Tibial nerve (tissue), 4 donors: ENCODE data around the gene FOXD1. TPM values are rescaled to one million over a fixed set of nuclear protein-coding genes. Genes with fewer than 3 reads are reported as not detected.
"Not testable (repeated sequence)": the region's sequence is repeated elsewhere in the genome, so short reads cannot be mapped to it uniquely, and the experiment has no call there.

Experiments
- DNase-seq, 2 donors: peaks; one replicate each; pipeline ENCODE4 v3.0.0-alpha.2; 2019; ENCODE audit warnings: low spot score in 2 of 2
- H3K27ac ChIP-seq, 4 donors: fragments of 200-600 bp; sonication (generic) in 3 of 4; one replicate each; pipeline ENCODE4 v1.5.1; 2017 to 2019; ENCODE audit warnings: mild to moderate bottlenecking in 1 of 4
- H3K27me3 ChIP-seq, 2 donors: fragments of 200-600 bp; sonication (generic) in 1 of 2; one replicate each; pipeline versions ENCODE4 v1.5.1 to v1.6.0; 2017 to 2019
- H3K36me3 ChIP-seq, 3 donors: fragments of 200-600 bp; sonication (generic); one replicate each; pipeline ENCODE4 v1.5.1; 2018 to 2019
- H3K4me1 ChIP-seq, 4 donors: fragments of 200-600 bp; sonication (generic) in 3 of 4; one replicate each; pipeline ENCODE4 v1.5.1; 2017 to 2019
- H3K4me3 ChIP-seq, 4 donors: fragments of 200-600 bp; sonication (generic) in 3 of 4; one replicate each; pipeline ENCODE4 v1.5.1; 2017 to 2019; ENCODE audit warnings: mild to moderate bottlenecking in 1 of 4, moderate library complexity in 1 of 4
- H3K9me3 ChIP-seq, 4 donors: fragments of 200-600 bp; sonication (generic) in 3 of 4; one replicate each; pipeline ENCODE4 v1.5.1; 2017 to 2019
- EP300 ChIP-seq, 2 donors: sonication (generic); formaldehyde crosslinking; IDR thresholded peaks; one replicate each; pipeline ENCODE4 v1.6.1; 2017; ENCODE audit warnings: antibody characterized with exemption in 2 of 2, mild to moderate bottlenecking in 1 of 2
- POLR2A ChIP-seq, 2 donors: fragments of 450-650 bp; IDR thresholded peaks; one replicate each; pipeline ENCODE4 v1.6.1; 2017; ENCODE audit warnings: antibody characterized with exemption in 2 of 2, mild to moderate bottlenecking in 2 of 2, moderate library complexity in 2 of 2
- WGBS, 2 donors: methylation state at CpG; one replicate each; pipeline ENCODE4 v1.1.5; 2018; 5-methylcytosine and 5-hydroxymethylcytosine counted together
- total RNA-seq, 4 donors: library from RNA; depleted of rRNA; stranded (reverse); fragments of >200 nt; gene quantifications; one replicate each; pipeline ENCODE4 v1.1.0, GENCODE V29; 2016
- TF ChIP-seq, protein P1 (sequence below), 5 experiments: fragments of 200-600 bp in 3 of 5; fragments of 450-650 bp in 2 of 5; sonication (generic) in 3 of 5; IDR thresholded peaks; one replicate each; pipeline ENCODE4 v1.5.1; 2016 to 2019; ENCODE audit warnings: antibody characterized with exemption in 5 of 5, mild to moderate bottlenecking in 3 of 5, moderate library complexity in 2 of 5

The FOXD1 gene
- total RNA-seq, 4 donors from 2014 or later, result 33.9 to 79.3 (median 58.3) TPM

DNA sequence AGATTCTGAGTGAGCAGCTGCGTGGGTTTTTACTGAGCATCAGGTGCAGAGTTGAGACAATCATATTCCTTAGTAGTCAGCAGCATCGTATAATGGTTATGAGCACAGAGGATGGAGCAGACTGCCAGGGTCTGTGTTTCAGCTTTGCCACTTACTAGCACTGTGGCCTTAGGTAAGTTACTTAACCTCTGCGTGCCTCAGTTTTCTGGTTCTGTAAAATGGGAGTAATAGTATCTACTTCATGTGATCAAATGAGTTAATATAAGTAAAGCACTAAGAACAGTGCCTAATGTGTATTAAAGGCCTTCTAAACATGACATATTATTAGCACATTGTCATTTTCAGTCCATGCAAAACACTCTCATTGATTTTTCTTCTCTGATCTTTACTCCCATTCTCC is 44.8 kb upstream of the FOXD1 start:
- no peaks in the 10 kb centered on the region for H3K27me3 ChIP-seq
- WGBS, 2 donors, result 94 to 97% methylated on average over 3 of the region's 3 CpGs
- H3K27ac ChIP-seq, result no peak overlapping the region
- DNase-seq, result no peak
- peaks cover 0 to 14% (median 0%) of the 10 kb centered on the region in 4 donors for H3K4me1 ChIP-seq
- TF ChIP-seq POLR2A (IDR thresholded peaks at IDR 0.05), result no peak
- TF ChIP-seq, protein P1, sequence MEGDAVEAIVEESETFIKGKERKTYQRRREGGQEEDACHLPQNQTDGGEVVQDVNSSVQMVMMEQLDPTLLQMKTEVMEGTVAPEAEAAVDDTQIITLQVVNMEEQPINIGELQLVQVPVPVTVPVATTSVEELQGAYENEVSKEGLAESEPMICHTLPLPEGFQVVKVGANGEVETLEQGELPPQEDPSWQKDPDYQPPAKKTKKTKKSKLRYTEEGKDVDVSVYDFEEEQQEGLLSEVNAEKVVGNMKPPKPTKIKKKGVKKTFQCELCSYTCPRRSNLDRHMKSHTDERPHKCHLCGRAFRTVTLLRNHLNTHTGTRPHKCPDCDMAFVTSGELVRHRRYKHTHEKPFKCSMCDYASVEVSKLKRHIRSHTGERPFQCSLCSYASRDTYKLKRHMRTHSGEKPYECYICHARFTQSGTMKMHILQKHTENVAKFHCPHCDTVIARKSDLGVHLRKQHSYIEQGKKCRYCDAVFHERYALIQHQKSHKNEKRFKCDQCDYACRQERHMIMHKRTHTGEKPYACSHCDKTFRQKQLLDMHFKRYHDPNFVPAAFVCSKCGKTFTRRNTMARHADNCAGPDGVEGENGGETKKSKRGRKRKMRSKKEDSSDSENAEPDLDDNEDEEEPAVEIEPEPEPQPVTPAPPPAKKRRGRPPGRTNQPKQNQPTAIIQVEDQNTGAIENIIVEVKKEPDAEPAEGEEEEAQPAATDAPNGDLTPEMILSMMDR (IDR thresholded peaks at IDR 0.05), result no peak
- no peak for TF ChIP-seq EP300 (IDR thresholded peaks at IDR 0.05)
- no peaks in the 10 kb centered on the region for H3K9me3 ChIP-seq
- H3K4me3 ChIP-seq, result no peak overlapping the region
- H3K36me3 ChIP-seq, result no peaks in the 10 kb centered on the region

DNA sequence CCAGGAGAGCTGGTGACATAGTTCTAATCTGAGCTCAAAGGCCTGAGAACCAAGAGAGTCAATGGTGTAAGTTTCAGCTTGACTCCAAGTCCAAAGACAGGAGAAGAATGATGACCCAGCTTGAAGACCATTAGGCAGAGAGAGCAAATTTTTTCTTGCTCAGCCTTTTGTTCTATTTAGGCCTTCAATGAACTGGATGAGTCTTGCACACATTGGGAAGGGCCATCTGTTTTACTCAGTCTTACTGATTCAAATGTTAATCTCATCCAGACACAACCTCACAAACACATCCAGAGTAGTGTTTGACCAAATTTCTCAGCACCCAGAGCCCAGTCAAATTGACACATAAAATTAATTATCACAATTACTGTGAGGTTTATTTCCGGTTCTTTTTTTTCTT is 42.6 kb upstream of the FOXD1 start:
- Histone ChIP-seq H3K27me3 (peaks cover 0 to 7% of the 10 kb centered on the region in 2 donors), H3K27ac (no peak overlapping the region), H3K9me3 (no peaks in the 10 kb centered on the region), H3K4me3 (no peak overlapping the region), H3K36me3 (no peaks in the 10 kb centered on the region), H3K4me1 (no peaks in the 10 kb centered on the region)
- no peak for DNase-seq
- TF ChIP-seq EP300 (IDR thresholded peaks at IDR 0.05), result no peak
- TF ChIP-seq, protein P1 (IDR thresholded peaks at IDR 0.05), result no peak
- no peak for TF ChIP-seq POLR2A (IDR thresholded peaks at IDR 0.05)
- WGBS, 2 donors, result 91 to 95% methylated on average over 1 of the region's 1 CpG

DNA sequence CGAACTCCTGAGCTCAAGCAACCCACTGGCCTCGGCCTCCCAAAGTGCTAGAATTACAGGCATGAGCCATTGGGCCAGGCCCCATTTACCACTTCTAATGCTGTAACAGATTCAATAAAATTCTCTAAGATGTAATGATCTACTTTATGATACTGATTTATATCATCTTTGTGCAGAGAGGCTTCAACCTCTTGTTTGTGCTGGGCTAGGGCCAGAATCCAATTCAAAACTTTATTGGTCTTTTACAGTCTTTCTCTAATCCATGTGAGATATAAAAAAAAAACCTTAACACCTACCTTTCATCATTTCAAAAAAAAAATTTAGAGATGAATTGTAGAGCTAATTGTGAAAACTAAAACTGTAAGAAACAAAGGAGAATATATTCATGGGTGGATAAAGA is 41.5 kb upstream of the FOXD1 start:
- TF ChIP-seq POLR2A (IDR thresholded peaks at IDR 0.05) (no peak), EP300 (IDR thresholded peaks at IDR 0.05) (no peak)
- TF ChIP-seq, protein P1 (IDR thresholded peaks at IDR 0.05), result no peak
- H3K4me1 ChIP-seq, result no peaks in the 10 kb centered on the region
- H3K9me3 ChIP-seq, result no peaks in the 10 kb centered on the region
- peaks cover 0 to 7% of the 10 kb centered on the region in 2 donors for H3K27me3 ChIP-seq
- H3K36me3 ChIP-seq, result no peaks in the 10 kb centered on the region
- DNase-seq, result no peak
- no peak overlapping the region for H3K27ac ChIP-seq
- H3K4me3 ChIP-seq, result no peak overlapping the region
- 89 to 92% methylated on average over 2 of the region's 2 CpGs for whole genome bisulfite sequencing, 2 donors

DNA sequence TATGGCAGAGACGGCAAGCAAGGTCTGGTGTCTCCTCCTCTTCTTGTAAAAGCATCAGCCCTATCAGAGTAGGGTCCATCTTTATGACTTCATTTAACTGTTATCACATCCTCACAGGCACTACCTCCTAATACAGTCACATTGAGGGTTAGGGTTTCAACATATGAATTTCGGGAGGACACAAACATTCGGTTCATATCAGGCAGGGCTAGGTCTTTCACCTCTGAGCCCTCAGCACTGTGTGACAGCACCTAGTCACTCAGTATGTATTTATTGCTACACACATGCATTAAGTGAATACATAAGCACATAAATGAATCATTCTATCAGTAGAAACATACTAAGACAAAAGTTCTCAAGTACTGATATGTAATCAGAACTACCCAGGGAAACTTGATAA is 40.2 kb upstream of the FOXD1 start:
- peaks cover 0 to 7% of the 10 kb centered on the region in 2 donors for H3K27me3 ChIP-seq
- no peaks in the 10 kb centered on the region for H3K4me1 ChIP-seq
- TF ChIP-seq, protein P1 (IDR thresholded peaks at IDR 0.05), result no peak
- no peak for TF ChIP-seq EP300 (IDR thresholded peaks at IDR 0.05)
- no peak for TF ChIP-seq POLR2A (IDR thresholded peaks at IDR 0.05)
- 90 to 93% methylated on average over 3 of the region's 3 CpGs for WGBS, 2 donors
- no peak overlapping the region for H3K27ac ChIP-seq
- H3K36me3 ChIP-seq, result no peaks in the 10 kb centered on the region
- H3K4me3 ChIP-seq, result no peak overlapping the region
- DNase-seq, result no peak
- no peaks in the 10 kb centered on the region for H3K9me3 ChIP-seq

DNA sequence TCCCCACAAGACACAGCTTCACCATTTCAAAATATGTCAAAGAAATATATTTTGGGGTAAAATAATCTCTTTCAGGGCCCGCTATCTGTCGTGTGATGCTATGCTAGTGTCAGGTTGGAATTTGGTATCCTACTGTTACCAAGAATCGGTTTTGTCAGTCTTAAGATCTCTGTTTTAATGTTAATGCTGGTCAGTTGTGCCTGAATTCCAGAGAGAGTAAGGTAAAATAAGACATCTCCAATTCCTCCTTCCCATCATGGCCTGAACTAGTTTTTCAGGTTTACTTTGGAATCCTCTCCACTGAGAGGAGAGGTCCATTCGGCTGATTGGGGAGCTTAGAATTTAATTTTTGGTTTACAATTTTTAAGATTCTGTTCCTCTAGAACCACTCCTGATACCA is 39.2 kb upstream of the FOXD1 start:
- Histone ChIP-seq H3K27me3 (peaks cover 0 to 7% of the 10 kb centered on the region in 2 donors), H3K27ac (no peak overlapping the region), H3K36me3 (no peaks in the 10 kb centered on the region), H3K4me3 (no peak overlapping the region), H3K4me1 (no peaks in the 10 kb centered on the region), H3K9me3 (no peaks in the 10 kb centered on the region)
- TF ChIP-seq, protein P1 (IDR thresholded peaks at IDR 0.05), result no peak
- TF ChIP-seq POLR2A (IDR thresholded peaks at IDR 0.05), result no peak
- no peak for TF ChIP-seq EP300 (IDR thresholded peaks at IDR 0.05)
- 73 to 75% methylated on average over 4 of the region's 4 CpGs for WGBS, 2 donors
- no peak for DNase-seq

DNA sequence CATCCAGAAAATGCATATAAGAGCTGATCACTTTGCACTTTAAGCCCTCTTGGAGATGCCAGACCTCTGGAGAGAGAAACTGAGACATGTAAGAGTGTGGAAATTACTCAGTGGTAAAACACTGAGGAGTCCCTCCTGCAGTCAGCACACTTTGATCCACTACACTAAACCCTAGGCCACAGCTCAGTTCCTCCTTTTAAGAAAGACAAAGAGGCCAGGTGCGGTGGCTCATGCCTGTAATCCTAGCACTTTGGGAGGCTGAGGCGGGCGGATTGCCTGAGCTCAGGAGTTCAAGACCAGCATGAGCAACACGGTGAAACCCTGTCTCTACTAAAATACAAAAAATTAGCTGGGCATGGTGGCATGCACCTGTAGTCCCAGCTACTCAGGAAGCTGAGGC is 38.7 kb upstream of the FOXD1 start:
- not testable (repeated sequence) for H3K27ac ChIP-seq, DNase-seq, H3K36me3 ChIP-seq, H3K9me3 ChIP-seq, H3K27me3 ChIP-seq, H3K4me1 ChIP-seq, H3K4me3 ChIP-seq
- WGBS, 2 donors, result 71 to 77% methylated on average over 4 of the region's 4 CpGs
